ENCODE data around the gene SAMD1.

DNA sequence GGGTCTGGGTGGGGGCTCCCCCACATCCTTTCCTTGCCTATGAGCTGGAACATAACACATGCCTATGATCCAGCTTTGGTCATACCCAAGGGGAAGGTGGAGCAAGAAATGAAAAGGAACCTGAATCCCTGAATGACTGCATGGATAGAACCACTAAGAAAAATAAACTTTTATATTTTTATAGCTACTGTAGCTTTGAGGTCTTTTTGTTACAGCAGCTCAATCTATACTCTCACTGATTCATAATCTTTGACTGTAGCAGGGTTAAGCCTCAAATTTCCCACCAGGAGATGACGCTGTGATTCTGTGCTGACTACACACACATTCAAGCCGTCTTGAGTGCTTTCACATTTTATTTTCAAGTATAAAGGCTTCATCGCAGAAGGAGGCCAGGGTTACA, 37.5 kb downstream of the SAMD1 start:
- TF ChIP-seq, protein P1, sequence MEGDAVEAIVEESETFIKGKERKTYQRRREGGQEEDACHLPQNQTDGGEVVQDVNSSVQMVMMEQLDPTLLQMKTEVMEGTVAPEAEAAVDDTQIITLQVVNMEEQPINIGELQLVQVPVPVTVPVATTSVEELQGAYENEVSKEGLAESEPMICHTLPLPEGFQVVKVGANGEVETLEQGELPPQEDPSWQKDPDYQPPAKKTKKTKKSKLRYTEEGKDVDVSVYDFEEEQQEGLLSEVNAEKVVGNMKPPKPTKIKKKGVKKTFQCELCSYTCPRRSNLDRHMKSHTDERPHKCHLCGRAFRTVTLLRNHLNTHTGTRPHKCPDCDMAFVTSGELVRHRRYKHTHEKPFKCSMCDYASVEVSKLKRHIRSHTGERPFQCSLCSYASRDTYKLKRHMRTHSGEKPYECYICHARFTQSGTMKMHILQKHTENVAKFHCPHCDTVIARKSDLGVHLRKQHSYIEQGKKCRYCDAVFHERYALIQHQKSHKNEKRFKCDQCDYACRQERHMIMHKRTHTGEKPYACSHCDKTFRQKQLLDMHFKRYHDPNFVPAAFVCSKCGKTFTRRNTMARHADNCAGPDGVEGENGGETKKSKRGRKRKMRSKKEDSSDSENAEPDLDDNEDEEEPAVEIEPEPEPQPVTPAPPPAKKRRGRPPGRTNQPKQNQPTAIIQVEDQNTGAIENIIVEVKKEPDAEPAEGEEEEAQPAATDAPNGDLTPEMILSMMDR (IDR thresholded peaks at IDR 0.05; ENCODE audit: insufficient read depth, low read depth, low read length) = no peak
- no peak for TF ChIP-seq EZH2 (IDR thresholded peaks at IDR 0.05; ENCODE audit: insufficient read depth, low read length)

Measured in astrocyte (in vitro differentiated cells and primary cell).